Natural killer cell treated with Interleukin-12 subunit alpha and Interleukin-12 subunit beta and Interleukin-15 and Interleukin-18, amount 100 ng/mL, for 72 hours (primary cell): ENCODE measurements around the gene CHRNB2. TPM values are rescaled to one million over a fixed set of nuclear protein-coding genes. Genes with fewer than 3 reads are reported as not detected.

ENCODE experiments used
- ATAC-seq, 2 donors: fragments of 150-1000 bp; cut with Tn5 transposase in 1 of 2; sonication (Bioruptor Pico), chemical (Tn5 transposase) in 1 of 2; 2 replicates each; pipeline ENCODE4 v1.10.0; 2021
- DNase-seq: peaks from one replicate; pipeline ENCODE4 v3.0.0; 2022; ENCODE audit warnings: low spot score
- H3K27ac Mint-ChIP-seq, 2 donors: 1 replicate in 1 of 2; 2 replicates in 1 of 2; pipeline ENCODE4 v1.8.0; 2022; ENCODE audit warnings: mixed read lengths in 2 of 2, mild to moderate bottlenecking in 1 of 2, moderate library complexity in 1 of 2
- H3K27me3 Mint-ChIP-seq, 2 donors: 1 replicate in 1 of 2; 2 replicates in 1 of 2; pipeline ENCODE4 v1.8.0; 2022; ENCODE audit warnings: mixed read lengths in 2 of 2
- H3K36me3 Mint-ChIP-seq: one replicate; pipeline ENCODE4 v1.8.0; 2022; ENCODE audit warnings: mixed read lengths
- H3K4me1 Mint-ChIP-seq, 2 donors: 1 replicate in 1 of 2; 2 replicates in 1 of 2; pipeline ENCODE4 v1.8.0; 2022; ENCODE audit warnings: low read depth in 2 of 2, mixed read lengths in 2 of 2, mild to moderate bottlenecking in 1 of 2
- H3K4me3 Mint-ChIP-seq: one replicate; pipeline ENCODE4 v1.8.0; 2022; ENCODE audit warnings: mixed read lengths
- H3K9me3 Mint-ChIP-seq: 2 replicates; pipeline ENCODE4 v1.8.0; 2022; ENCODE audit warnings: mixed read lengths
- total RNA-seq, 2 donors: library from RNA; stranded (reverse); gene quantifications; one replicate each; pipeline ENCODE4 v1.2.3, GENCODE V29; 2022

The CHRNB2 gene
- total RNA-seq, 2 donors from 2014 or later = not detected

DNA sequence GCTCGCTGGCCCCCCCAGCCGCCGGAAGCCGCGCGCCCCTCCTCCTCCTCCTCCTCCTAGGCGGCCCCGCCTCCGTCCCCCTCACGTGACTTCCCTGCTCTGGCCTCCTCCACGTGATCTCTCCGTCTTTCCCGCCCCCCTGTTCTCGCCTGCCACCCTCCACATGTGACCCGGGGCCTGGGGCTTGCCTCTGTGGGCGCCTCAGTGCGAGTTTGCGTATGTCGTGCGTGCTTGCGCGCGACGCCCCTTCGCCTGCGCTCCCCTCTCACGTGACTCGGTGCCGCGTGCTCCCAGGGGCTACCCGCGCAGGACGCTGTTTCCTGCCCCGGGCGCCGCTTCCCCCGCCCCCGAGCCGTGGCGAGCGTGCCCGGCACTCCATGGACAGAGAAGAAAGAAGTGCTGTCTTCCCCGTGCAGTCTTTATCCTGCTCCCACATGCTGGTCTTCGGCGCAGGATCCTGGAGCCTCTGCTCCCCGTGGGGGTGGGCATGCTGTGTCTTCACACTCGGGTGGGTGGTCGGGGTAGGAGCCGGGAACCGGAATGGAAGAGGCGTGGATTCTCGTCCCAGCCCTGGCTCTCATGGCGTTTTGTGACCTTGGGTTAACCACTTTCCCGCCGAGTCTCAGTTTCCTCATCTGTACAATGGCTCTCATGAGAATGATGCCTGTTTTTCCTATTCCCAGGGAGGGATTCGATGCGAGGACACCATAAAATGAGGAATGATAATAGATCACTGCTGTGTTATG is 8.7 kb upstream of the CHRNB2 start:
- peaks cover 33 to 36% of the 10 kb centered on the region in 2 donors for H3K4me1 Mint-ChIP-seq
- H3K9me3 Mint-ChIP-seq = no peaks in the 10 kb centered on the region
- peaks cover 19% of the 10 kb centered on the region for H3K36me3 Mint-ChIP-seq
- peaks cover 0 to 2% of the 10 kb centered on the region in 2 donors for H3K27me3 Mint-ChIP-seq
- H3K27ac Mint-ChIP-seq = peak overlapping the region; percentile 91 to 94
- H3K4me3 Mint-ChIP-seq = peak overlapping the region; percentile 80
- DNase-seq = peak; percentile 100
- ATAC-seq = peak; percentile 95

DNA sequence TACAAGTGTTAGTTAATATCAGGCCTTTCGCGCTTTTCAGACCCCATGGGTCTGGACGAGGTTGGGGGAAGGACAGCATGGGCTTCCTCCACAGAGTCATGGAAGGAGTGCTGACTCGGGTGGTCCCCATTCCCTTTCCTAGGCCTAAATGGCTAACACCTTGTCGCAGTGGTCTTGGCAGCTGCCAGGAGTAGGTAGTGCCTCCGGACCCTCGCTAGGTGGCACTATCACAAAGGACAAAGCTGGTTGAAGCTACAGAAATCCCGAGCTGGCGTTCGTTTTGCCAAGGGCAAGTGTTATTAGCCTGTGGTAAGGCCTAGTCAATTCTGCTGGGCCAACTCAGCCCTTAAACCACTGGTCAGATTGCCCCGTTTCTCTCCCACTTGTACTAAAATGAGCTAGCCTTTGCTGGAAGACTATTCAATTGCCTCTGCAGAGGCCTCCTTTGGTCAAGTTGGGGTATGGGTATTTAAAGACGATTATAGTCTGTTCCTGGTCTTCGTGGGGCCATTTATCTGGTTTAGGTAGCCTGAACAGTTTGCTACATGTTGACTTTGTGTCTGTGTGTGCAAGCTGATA is 8.0 kb upstream of the CHRNB2 start:
- H3K9me3 Mint-ChIP-seq = no peaks in the 10 kb centered on the region
- peaks cover 15% of the 10 kb centered on the region for H3K36me3 Mint-ChIP-seq
- H3K27me3 Mint-ChIP-seq = peaks cover 0 to 2% of the 10 kb centered on the region in 2 donors
- H3K4me3 Mint-ChIP-seq = peak overlapping the region; percentile 80
- peaks cover 32 to 36% of the 10 kb centered on the region in 2 donors for H3K4me1 Mint-ChIP-seq
- DNase-seq (peak; percentile 85), ATAC-seq (peak; percentile 56 to 67)
- peak overlapping the region; percentile 91 to 94 for H3K27ac Mint-ChIP-seq

DNA sequence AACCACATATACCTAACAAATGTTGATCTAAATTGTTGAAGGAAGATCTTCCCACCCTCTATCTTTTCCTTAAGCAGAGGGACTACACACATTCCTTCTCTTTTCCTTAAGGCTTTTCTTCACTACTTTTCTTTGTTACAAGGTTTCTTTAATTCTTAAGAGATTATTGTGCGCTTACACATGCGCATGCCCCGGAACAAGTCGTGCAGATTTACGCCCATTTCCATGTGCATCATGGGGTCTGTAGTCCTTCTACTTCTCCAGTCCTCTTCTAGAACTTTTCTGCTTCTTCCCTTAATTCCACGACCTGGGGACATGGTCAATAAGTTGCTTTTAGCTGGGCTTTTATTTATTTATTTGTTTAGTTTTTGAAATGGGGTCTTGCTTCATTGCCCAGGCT is 1.7 kb upstream of the CHRNB2 start:
- H3K36me3 Mint-ChIP-seq = no peaks in the 10 kb centered on the region
- DNase-seq (no peak), ATAC-seq (no peak)
- no peaks in the 10 kb centered on the region for H3K9me3 Mint-ChIP-seq
- H3K4me1 Mint-ChIP-seq = peaks cover 6 to 8% of the 10 kb centered on the region in 2 donors
- peaks cover 23 to 34% of the 10 kb centered on the region in 2 donors for H3K27me3 Mint-ChIP-seq
- H3K27ac Mint-ChIP-seq = no peak overlapping the region
- H3K4me3 Mint-ChIP-seq = no peak overlapping the region

DNA sequence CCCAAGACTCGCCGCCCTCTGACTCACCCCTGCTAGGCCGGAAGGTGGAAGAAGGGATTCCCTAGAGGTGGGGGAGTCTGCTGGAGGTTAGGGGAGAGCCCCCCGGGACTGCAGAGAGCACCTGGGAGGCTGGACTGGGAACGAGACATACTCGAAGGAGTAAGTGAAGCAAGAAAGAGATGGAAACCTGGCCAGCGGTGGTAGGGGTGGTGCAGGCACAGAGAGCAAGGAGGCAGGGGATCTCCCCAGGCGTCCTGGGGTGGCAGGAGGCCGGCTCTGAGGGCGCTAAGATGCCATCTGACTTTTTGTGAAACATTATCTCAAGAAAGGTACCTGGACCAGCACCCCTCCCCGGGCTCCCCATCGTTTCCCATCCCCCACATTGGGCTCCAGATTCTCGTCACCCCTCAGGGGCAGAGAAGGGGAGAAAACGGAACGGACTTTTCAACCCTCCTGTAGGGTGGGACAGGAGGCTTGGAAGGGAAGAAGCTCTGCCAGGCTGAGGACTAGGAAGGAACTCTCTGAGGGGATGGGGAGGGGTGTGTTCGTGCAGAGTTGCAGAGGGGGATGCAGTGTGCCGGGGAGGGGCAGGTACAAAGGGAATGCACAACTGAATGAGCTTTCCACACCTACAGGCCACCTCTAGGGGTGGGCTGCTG is 708 bp downstream of the CHRNB2 start:
- Mint-ChIP-seq H3K4me1 (peaks cover 6 to 8% of the 10 kb centered on the region in 2 donors), H3K27me3 (peaks cover 30 to 34% of the 10 kb centered on the region in 2 donors), H3K36me3 (no peaks in the 10 kb centered on the region), H3K4me3 (no peak overlapping the region), H3K9me3 (no peaks in the 10 kb centered on the region), H3K27ac (peak overlapping the region in 1 of 2 donors; percentile 23)
- DNase-seq (peak; percentile 57), ATAC-seq (peak in 1 of 2 donors; percentile 2)

DNA sequence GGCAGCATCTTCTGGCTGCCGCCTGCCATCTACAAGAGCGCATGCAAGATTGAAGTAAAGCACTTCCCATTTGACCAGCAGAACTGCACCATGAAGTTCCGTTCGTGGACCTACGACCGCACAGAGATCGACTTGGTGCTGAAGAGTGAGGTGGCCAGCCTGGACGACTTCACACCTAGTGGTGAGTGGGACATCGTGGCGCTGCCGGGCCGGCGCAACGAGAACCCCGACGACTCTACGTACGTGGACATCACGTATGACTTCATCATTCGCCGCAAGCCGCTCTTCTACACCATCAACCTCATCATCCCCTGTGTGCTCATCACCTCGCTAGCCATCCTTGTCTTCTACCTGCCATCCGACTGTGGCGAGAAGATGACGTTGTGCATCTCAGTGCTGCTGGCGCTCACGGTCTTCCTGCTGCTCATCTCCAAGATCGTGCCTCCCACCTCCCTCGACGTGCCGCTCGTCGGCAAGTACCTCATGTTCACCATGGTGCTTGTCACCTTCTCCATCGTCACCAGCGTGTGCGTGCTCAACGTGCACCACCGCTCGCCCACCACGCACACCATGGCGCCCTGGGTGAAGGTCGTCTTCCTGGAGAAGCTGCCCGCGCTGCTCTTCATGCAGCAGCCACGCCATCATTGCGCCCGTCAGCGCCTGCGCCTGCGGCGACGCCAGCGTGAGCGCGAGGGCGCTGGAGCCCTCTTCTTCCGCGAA is 3.8 kb downstream of the CHRNB2 start:
- peak overlapping the region; percentile 39 for H3K4me3 Mint-ChIP-seq
- ATAC-seq (no peak), DNase-seq (no peak)
- H3K27me3 Mint-ChIP-seq = peaks cover 18 to 22% of the 10 kb centered on the region in 2 donors
- no peak overlapping the region for H3K27ac Mint-ChIP-seq
- peaks cover 8 to 11% of the 10 kb centered on the region in 2 donors for H3K4me1 Mint-ChIP-seq
- no peaks in the 10 kb centered on the region for H3K9me3 Mint-ChIP-seq
- H3K36me3 Mint-ChIP-seq = no peaks in the 10 kb centered on the region

DNA sequence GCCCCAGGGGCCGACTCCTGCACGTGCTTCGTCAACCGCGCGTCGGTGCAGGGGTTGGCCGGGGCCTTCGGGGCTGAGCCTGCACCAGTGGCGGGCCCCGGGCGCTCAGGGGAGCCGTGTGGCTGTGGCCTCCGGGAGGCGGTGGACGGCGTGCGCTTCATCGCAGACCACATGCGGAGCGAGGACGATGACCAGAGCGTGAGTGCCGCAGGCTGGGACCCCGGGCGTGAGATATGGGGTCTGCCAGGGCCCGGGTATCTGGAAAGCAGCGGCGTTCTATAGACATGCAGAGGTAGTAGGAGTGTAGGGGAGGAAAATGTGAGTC is 4.3 kb downstream of the CHRNB2 start:
- ATAC-seq (no peak), DNase-seq (peak; percentile 48)
- H3K27me3 Mint-ChIP-seq = peaks cover 13 to 17% of the 10 kb centered on the region in 2 donors
- H3K36me3 Mint-ChIP-seq = no peaks in the 10 kb centered on the region
- H3K4me1 Mint-ChIP-seq = peaks cover 8 to 11% of the 10 kb centered on the region in 2 donors
- H3K27ac Mint-ChIP-seq = no peak overlapping the region
- H3K9me3 Mint-ChIP-seq = no peaks in the 10 kb centered on the region
- H3K4me3 Mint-ChIP-seq = no peak overlapping the region

DNA sequence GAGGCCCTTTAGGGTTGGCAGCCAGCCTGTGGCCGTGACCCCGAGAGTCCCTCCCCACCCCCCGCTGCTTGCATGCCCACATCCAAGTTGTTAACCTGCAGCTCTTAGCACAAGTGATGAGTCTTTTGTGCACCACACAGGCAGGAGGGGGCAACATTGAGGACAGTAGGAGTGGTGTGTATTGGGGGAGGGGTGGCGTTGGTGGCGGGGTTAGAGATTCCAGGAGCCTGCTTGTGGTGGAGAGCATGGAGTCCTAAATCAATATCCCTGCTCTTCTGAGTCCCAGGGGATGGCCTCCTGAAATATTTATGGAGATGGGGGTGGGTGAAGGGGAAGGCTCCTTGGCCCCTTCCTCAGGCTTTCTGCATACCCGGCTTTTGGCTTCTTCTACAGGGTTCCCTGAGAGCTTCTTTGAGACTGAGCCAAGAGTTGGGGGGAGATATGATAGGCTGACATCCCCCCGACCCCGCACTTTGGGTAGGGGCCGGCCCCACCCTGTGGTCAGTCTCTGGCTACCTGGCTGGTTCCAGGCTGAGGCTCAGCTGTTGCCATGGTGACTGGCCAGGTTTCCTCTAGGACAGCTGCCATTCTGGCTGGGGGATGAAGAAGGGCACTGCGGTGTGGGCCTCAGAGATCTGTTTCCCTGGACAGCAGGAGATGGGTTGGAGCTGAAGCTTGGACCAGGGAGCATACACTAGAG is 5.0 kb downstream of the CHRNB2 start:
- no peak for DNase-seq
- H3K27ac Mint-ChIP-seq = no peak overlapping the region
- no peaks in the 10 kb centered on the region for H3K9me3 Mint-ChIP-seq
- no peak overlapping the region for H3K4me3 Mint-ChIP-seq
- peaks cover 6 to 14% of the 10 kb centered on the region in 2 donors for H3K27me3 Mint-ChIP-seq
- ATAC-seq = peak in 1 of 2 donors; percentile 10
- H3K36me3 Mint-ChIP-seq = no peaks in the 10 kb centered on the region
- H3K4me1 Mint-ChIP-seq = peaks cover 5 to 8% of the 10 kb centered on the region in 2 donors

DNA sequence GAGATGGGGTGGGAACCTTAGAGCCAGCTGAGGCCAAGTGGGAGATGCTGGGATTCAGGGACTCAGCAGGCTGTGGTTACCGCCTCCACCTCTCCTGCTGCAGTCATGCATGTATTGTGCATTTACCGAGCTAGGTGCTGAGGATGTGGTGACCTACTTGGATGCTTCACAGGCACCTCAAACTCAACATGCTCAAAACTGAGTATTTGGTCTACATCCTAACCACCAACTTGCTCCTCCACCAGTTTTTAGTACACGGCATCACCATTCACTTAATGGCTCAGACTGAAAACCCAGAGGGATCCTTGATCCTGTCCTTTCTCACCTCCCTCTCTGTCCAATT is 5.6 kb downstream of the CHRNB2 start:
- Mint-ChIP-seq H3K27ac (no peak overlapping the region), H3K36me3 (no peaks in the 10 kb centered on the region)
- ATAC-seq = no peak

DNA sequence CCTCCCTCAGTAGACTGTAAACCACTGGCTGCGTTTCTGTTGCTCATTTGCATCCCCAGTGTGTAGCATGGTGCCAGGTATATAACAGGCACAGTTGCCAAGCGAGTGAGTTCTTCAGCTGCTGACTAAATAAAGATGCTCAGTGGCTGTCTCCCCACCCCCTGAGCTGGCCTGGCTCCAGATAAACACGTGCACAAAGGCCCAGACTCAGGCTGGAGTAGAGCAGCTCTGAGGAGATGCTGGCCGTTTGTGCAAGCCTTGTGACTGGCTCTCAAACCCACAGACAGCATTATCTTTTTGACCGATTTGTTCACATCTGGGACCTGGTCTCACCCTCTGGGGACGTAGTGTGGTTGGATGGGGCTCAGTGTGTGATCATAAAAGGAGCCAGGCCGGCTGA is 7.1 kb downstream of the CHRNB2 start:
- DNase-seq = no peak
- H3K27ac Mint-ChIP-seq = no peak overlapping the region
- no peak overlapping the region for H3K4me3 Mint-ChIP-seq
- H3K9me3 Mint-ChIP-seq = no peaks in the 10 kb centered on the region
- no peak for ATAC-seq
- no peaks in the 10 kb centered on the region for H3K36me3 Mint-ChIP-seq
- H3K27me3 Mint-ChIP-seq = peaks cover 0 to 9% of the 10 kb centered on the region in 2 donors
- peaks cover 0 to 13% of the 10 kb centered on the region in 2 donors for H3K4me1 Mint-ChIP-seq

More for the DNA sequence above, 5.6 kb downstream of the CHRNB2 start:
- H3K9me3 Mint-ChIP-seq = no peaks in the 10 kb centered on the region
- peaks cover 0 to 5% of the 10 kb centered on the region in 2 donors for H3K4me1 Mint-ChIP-seq
- no peak overlapping the region for H3K4me3 Mint-ChIP-seq
- H3K27me3 Mint-ChIP-seq = peaks cover under 1 to 10% of the 10 kb centered on the region in 2 donors
- no peak for DNase-seq

DNA sequence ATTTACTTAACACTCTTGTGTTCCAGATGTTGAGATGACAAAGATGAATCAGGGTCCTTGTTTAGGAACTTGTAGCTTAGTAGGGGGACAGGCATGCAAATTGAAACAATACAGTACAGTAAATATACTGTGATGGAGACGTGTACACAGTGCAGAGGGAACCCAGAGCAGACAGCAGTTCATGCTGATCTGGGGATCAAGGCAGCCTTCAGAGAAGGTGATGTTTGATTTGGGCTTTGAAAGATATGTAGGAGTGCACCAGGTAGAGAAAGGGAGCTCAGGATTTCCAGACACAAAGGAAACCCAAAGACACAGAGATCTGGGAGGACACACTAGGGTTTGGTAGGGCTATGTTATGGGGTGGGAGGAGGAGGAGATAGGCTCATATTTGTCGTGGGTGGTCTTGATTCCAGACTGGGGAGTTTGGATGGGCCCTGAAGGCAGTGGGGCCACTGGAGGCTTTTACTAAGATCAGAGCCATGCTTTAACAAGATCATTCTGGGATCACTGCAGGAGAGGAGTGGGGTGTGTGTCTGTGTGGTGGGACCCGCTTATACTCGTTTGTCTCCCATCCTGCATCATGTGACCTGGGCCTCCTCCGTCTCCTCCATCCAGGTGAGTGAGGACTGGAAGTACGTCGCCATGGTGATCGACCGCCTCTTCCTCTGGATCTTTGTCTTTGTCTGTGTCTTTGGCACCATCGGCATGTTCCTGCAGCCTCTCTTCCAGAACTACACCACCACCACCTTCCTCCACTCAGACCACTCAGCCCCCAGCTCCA is 7.8 kb downstream of the CHRNB2 start:
- no peaks in the 10 kb centered on the region for H3K9me3 Mint-ChIP-seq
- H3K27ac Mint-ChIP-seq = no peak overlapping the region
- H3K4me1 Mint-ChIP-seq = peaks cover 0 to 13% of the 10 kb centered on the region in 2 donors
- H3K27me3 Mint-ChIP-seq = peaks cover 0 to 7% of the 10 kb centered on the region in 2 donors
- DNase-seq = no peak
- ATAC-seq = no peak
- no peak overlapping the region for H3K4me3 Mint-ChIP-seq
- no peaks in the 10 kb centered on the region for H3K36me3 Mint-ChIP-seq

DNA sequence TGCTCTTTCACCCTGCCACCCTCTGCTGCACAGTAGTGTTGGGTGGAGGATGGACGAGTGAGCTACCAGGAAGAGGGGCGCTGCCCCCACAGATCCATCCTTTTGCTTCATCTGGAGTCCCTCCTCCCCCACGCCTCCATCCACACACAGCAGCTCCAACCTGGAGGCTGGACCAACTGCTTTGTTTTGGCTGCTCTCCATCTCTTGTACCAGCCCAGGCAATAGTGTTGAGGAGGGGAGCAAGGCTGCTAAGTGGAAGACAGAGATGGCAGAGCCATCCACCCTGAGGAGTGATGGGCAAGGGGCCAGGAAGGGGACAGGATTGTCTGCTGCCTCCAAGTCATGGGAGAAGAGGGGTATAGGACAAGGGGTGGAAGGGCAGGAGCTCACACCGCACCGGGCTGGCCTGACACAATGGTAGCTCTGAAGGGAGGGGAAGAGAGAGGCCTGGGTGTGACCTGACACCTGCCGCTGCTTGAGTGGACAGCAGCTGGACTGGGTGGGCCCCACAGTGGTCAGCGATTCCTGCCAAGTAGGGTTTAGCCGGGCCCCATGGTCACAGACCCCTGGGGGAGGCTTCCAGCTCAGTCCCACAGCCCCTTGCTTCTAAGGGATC is 8.5 kb downstream of the CHRNB2 start:
- H3K27ac Mint-ChIP-seq = no peak overlapping the region
- H3K4me1 Mint-ChIP-seq = peaks cover 0 to 13% of the 10 kb centered on the region in 2 donors
- peaks cover 0 to 5% of the 10 kb centered on the region in 2 donors for H3K27me3 Mint-ChIP-seq
- H3K4me3 Mint-ChIP-seq = no peak overlapping the region
- DNase-seq = no peak
- ATAC-seq = no peak
- H3K9me3 Mint-ChIP-seq = no peaks in the 10 kb centered on the region
- H3K36me3 Mint-ChIP-seq = no peaks in the 10 kb centered on the region

DNA sequence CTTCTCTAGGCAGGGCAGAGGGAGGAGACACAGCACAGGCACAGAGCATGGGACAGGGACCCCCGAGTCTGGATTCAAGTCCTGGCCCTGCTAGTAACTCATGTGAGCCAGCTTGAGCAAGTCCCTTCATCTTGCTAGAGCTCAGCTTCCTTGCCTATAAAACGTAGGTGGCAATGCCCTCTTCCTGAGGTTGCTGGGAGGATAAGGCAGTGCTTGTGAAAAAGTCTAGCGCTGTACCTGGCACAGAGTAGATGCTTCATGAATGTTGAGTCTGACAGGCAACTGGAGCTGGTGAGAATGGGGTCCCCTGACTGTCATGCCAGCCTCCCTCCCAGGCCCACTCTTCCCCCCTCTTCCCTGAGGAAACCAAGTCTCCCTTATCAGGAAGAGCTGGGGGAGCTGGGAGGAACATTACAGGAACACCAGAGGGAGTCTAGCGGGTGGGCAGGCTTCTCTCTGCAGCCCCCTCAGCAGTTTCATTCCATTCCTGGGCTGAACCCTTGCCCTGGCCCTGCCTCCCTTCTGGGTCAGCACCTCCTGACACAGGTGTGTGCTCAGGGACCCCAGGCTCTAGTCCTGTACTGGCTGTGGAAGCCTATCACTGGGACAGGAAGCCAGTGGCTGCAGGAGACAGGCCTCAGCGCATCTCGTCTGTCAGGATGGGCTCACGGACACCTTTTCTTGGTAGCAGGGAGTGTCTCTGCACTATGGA is 9.9 kb downstream of the CHRNB2 start:
- no peak overlapping the region for H3K4me3 Mint-ChIP-seq
- DNase-seq = no peak
- no peaks in the 10 kb centered on the region for H3K27me3 Mint-ChIP-seq
- ATAC-seq = no peak
- H3K27ac Mint-ChIP-seq = no peak overlapping the region
- peaks cover 6% of the 10 kb centered on the region for H3K36me3 Mint-ChIP-seq
- H3K4me1 Mint-ChIP-seq = peaks cover 0 to 13% of the 10 kb centered on the region in 2 donors
- H3K9me3 Mint-ChIP-seq = no peaks in the 10 kb centered on the region
